ENCODE measurements around the gene CARD10. TPM values are rescaled to one million over a fixed set of nuclear protein-coding genes. Genes with fewer than 3 reads are reported as not detected.

The CARD10 gene
- total and polyA plus RNA-seq, 2 of the 8 experiments (the other 6 are each of a cell fraction or from before 2014, with no cell fraction given): 13.5 to 14.4 TPM

GRCh38 chr22:37493979-37494378 is 25.2 kb downstream of the CARD10 start:
- Histone ChIP-seq H2BK15ac (ENCODE audit: low read length) (no peak overlapping the region), H3K23me2 (ENCODE audit: low read depth, low read length) (no peaks in the 10 kb centered on the region), H3K4ac (replicated peaks; ENCODE audit: insufficient read length, low read depth, low read length) (no peak overlapping the region), H3K4me2 (ENCODE audit: insufficient read depth in 1 of 2, low read depth in 2 of 2, low read length in 2 of 2) (no peak overlapping the region), H2AFZ (ENCODE audit: low read length) (no peak overlapping the region), H2AK5ac (ENCODE audit: low read depth, low read length) (no peak overlapping the region), H2BK12ac (ENCODE audit: low read depth, low read length) (no peak overlapping the region), H3K18ac (ENCODE audit: extremely low read depth, low read length) (no peak overlapping the region), H3K4me1 (replicated peaks in 1 of 4; ENCODE audit: control insufficient read depth in 3 of 4, insufficient read depth in 4 of 4, low read length in 3 of 4) (peaks cover 0 to 12% (median 6%) of the 10 kb centered on the region in 4 experiments; a peak in 5 of 7 replicates), H4K91ac (replicated peaks; ENCODE audit: insufficient read length, low read length) (no peak overlapping the region), H3K9ac (replicated peaks in 1 of 4; ENCODE audit: extremely low read depth in 1 of 4, low read depth in 3 of 4, low read length in 3 of 4) (no peak overlapping the region), H4K5ac (ENCODE audit: insufficient read length, low read depth, low read length) (no peak overlapping the region), H3K4me3 (ENCODE audit: extremely low read depth in 1 of 4, insufficient read depth in 2 of 4, low read depth in 3 of 4, low read length in 4 of 4) (no peak overlapping the region), H4K8ac (ENCODE audit: extremely low read depth, insufficient read depth, low read length) (no peak overlapping the region), H3K9me3 (ENCODE audit: insufficient read depth in 2 of 2, low read depth in 1 of 2, low read length in 1 of 2) (no peaks in the 10 kb centered on the region), H3K14ac (ENCODE audit: insufficient read length) (no peak overlapping the region), H3K27me3 (replicated peaks in 1 of 4; ENCODE audit: control insufficient read depth in 3 of 4, extremely low read depth in 1 of 4, insufficient read depth in 3 of 4, low read length in 3 of 4) (no peaks in the 10 kb centered on the region), H3K23ac (ENCODE audit: insufficient read length) (no peak overlapping the region), H2BK120ac (replicated peaks; ENCODE audit: low read depth, low read length) (no peak overlapping the region), H3K79me2 (ENCODE audit: control insufficient read depth in 1 of 2, insufficient read depth in 2 of 2, low read length in 2 of 2) (no peaks in the 10 kb centered on the region), H4K20me1 (replicated peaks in 1 of 2; ENCODE audit: control insufficient read depth in 1 of 2, insufficient read depth in 2 of 2, low read length in 2 of 2) (no peaks in the 10 kb centered on the region), H2BK20ac (ENCODE audit: low read length) (no peak overlapping the region), H3K27ac (ENCODE audit: low read depth, low read length) (no peak overlapping the region), H3K79me1 (ENCODE audit: low read depth, low read length) (no peaks in the 10 kb centered on the region), H2BK5ac (ENCODE audit: low read depth, low read length) (no peak overlapping the region), H3K56ac (replicated peaks; ENCODE audit: insufficient read length, low read depth, low read length) (no peak overlapping the region), H3K36me3 (ENCODE audit: control insufficient read depth in 2 of 4, insufficient read depth in 4 of 4, low read length in 3 of 4) (no peaks in the 10 kb centered on the region)
- TF ChIP-seq ASH2L (IDR thresholded peaks at IDR 0.05; ENCODE audit: low read length) (no peak), PHF8 (conservative IDR thresholded peaks at IDR 0.05; ENCODE audit: low read depth, low read length) (no peak), POLR2A (IDR thresholded peaks at IDR 0.05; ENCODE audit: control extremely low read depth in 1 of 2, low read depth in 2 of 2, low read length in 2 of 2) (no peak), SP4 (IDR thresholded peaks at IDR 0.05; ENCODE audit: low read length) (no peak), JUND (IDR thresholded peaks at IDR 0.05; ENCODE audit: low read length) (no peak), CBX5 (IDR thresholded peaks at IDR 0.05; ENCODE audit: low read depth, low read length) (no peak), RFX5 (IDR thresholded peaks at IDR 0.05; ENCODE audit: borderline replicate concordance, low read depth, low read length) (no peak), RNF2 (IDR thresholded peaks at IDR 0.05; ENCODE audit: borderline replicate concordance, low read depth, low read length, missing control alignments, poor library complexity, severe bottlenecking) (no peak), NRF1 (IDR thresholded peaks at IDR 0.05; ENCODE audit: low read depth, low read length) (no peak)
- TF ChIP-seq, protein P1, sequence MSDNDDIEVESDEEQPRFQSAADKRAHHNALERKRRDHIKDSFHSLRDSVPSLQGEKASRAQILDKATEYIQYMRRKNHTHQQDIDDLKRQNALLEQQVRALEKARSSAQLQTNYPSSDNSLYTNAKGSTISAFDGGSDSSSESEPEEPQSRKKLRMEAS (IDR thresholded peaks at IDR 0.05): no peak
- TF ChIP-seq, protein P2, sequence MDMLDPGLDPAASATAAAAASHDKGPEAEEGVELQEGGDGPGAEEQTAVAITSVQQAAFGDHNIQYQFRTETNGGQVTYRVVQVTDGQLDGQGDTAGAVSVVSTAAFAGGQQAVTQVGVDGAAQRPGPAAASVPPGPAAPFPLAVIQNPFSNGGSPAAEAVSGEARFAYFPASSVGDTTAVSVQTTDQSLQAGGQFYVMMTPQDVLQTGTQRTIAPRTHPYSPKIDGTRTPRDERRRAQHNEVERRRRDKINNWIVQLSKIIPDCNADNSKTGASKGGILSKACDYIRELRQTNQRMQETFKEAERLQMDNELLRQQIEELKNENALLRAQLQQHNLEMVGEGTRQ (IDR thresholded peaks at IDR 0.05; ENCODE audit: low read length): no peak
- DNase-seq (ENCODE audit: low read depth in 1 of 2, low spot score in 2 of 2): no peak
- POLR2A ChIA-PET (ENCODE audit: partially characterized antibody): interaction anchor here (0.6 to 1.8 kb wide), 3 partner anchors 72 to 116 kb away, joined by 3 read pairs; no protein-coding TSS in a partner anchor
- no peak for FAIRE-seq
- CTCF ChIA-PET (ENCODE audit: partially characterized antibody): interaction anchor here (0.6 to 21.5 kb wide), 23 partner anchors 9 to 204 kb away, joined by 3 to 312 read pairs (median 4); partner anchors contain the start of genes MFNG and NOL12
- 87% methylated on average over 8 of the region's 10 CpGs; no CpG with 5 or more reads in 1 of the 2 experiments for WGBS, 2 experiments (ENCODE audit: extremely low coverage in 1 of 2, insufficient coverage in 1 of 2, insufficient read length in 1 of 2, insufficient replicate concordance in 2 of 2, low coverage in 1 of 2, low lambda C conversion rate in 2 of 2, missing lambda C conversion rate in 1 of 2)
